ENCODE measurements around the gene P2RY2.

DNA sequence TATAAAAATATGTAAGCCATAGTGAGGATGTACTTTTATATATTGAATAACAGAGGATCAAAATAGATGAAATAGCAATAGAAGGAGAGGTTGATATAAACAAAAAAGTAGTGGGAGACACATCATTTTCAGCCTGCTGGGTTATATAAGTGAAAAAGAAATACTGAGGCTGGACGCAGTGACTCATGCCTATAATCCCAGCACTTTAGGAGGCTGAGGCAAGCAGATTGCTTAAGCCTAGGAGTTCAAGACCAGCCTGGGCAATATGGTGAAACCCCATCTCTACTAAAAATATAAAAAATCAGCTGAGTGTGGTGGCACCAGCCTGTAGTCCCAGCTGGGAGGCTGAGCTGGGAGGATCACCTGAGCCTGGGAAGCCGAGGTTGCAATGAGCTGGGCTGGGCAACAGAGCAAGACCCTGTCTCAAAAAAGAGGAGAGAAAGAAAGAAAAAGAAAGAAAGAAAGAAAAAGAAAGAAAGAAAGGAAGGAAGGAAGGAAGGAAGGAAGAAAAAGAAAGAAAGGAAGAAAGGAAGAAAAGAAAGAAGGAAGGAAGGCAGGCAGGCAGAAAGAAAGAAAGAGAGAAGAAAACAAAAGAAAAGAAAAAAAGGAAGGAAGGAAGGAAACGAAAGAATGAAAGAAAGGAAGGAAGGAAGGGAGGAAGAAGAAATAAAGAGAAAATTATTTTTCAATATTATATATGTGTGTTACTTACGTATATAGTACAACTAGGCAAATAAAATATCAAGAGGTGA lies 7.0 kb upstream of the P2RY2 start:
- TF ChIP-seq ZNF274 (IDR thresholded peaks at IDR 0.05; ENCODE audit: low read depth, low read length): no peak
- TF ChIP-seq SUZ12 (IDR thresholded peaks at IDR 0.05; ENCODE audit: extremely low read depth, insufficient read depth, insufficient read length): no peak
- TF ChIP-seq YY1 (IDR thresholded peaks at IDR 0.05; ENCODE audit: insufficient read depth, insufficient read length): no peak
